ENCODE measurements around the gene ADRA2C. TPM values are rescaled to one million over a fixed set of nuclear protein-coding genes. Genes with fewer than 3 reads are reported as not detected.

The ADRA2C gene
- total and polyA plus RNA-seq, 2 of the 13 experiments (the other 11 are each of a cell fraction or from before 2014, with no cell fraction given): 15.4 to 69.7 TPM

- no peak for TF ChIP-seq ZSCAN5A (CRISPR knock-in tag; IDR thresholded peaks at IDR 0.05; ENCODE audit: borderline replicate concordance)
- TF ChIP-seq, protein P1, sequence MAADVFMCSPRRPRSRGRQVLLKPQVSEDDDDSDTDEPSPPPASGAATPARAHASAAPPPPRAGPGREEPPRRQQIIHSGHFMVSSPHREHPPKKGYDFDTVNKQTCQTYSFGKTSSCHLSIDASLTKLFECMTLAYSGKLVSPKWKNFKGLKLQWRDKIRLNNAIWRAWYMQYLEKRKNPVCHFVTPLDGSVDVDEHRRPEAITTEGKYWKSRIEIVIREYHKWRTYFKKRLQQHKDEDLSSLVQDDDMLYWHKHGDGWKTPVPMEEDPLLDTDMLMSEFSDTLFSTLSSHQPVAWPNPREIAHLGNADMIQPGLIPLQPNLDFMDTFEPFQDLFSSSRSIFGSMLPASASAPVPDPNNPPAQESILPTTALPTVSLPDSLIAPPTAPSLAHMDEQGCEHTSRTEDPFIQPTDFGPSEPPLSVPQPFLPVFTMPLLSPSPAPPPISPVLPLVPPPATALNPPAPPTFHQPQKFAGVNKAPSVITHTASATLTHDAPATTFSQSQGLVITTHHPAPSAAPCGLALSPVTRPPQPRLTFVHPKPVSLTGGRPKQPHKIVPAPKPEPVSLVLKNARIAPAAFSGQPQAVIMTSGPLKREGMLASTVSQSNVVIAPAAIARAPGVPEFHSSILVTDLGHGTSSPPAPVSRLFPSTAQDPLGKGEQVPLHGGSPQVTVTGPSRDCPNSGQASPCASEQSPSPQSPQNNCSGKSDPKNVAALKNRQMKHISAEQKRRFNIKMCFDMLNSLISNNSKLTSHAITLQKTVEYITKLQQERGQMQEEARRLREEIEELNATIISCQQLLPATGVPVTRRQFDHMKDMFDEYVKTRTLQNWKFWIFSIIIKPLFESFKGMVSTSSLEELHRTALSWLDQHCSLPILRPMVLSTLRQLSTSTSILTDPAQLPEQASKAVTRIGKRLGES (CRISPR knock-in tag; IDR thresholded peaks at IDR 0.05; ENCODE audit: borderline replicate concordance): no peak
- TF ChIP-seq ZNF234 (CRISPR knock-in tag; conservative IDR thresholded peaks at IDR 0.05): no peak
- no peak for TF ChIP-seq ZNF121 (CRISPR knock-in tag; IDR thresholded peaks at IDR 0.05)
- no peak for TF ChIP-seq ZNF740 (CRISPR knock-in tag; IDR thresholded peaks at IDR 0.05)
- TF ChIP-seq JUNB (CRISPR knock-in tag; IDR thresholded peaks at IDR 0.05; ENCODE audit: borderline replicate concordance): no peak
- TF ChIP-seq, protein P2, sequence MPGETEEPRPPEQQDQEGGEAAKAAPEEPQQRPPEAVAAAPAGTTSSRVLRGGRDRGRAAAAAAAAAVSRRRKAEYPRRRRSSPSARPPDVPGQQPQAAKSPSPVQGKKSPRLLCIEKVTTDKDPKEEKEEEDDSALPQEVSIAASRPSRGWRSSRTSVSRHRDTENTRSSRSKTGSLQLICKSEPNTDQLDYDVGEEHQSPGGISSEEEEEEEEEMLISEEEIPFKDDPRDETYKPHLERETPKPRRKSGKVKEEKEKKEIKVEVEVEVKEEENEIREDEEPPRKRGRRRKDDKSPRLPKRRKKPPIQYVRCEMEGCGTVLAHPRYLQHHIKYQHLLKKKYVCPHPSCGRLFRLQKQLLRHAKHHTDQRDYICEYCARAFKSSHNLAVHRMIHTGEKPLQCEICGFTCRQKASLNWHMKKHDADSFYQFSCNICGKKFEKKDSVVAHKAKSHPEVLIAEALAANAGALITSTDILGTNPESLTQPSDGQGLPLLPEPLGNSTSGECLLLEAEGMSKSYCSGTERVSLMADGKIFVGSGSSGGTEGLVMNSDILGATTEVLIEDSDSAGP (CRISPR knock-in tag; IDR thresholded peaks at IDR 0.05; ENCODE audit: borderline replicate concordance): peak; percentile 13; the same call in 1 of the 2 replicates
- TF ChIP-seq KDM6A (CRISPR knock-in tag; IDR thresholded peaks at IDR 0.05; ENCODE audit: low read depth): no peak
- no peak for TF ChIP-seq ZBTB8A (CRISPR knock-in tag; IDR thresholded peaks at IDR 0.05; ENCODE audit: borderline replicate concordance, low read depth)
- no peak for TF ChIP-seq REST (IDR thresholded peaks at IDR 0.05; ENCODE audit: borderline replicate concordance in 1 of 2, low read depth in 1 of 2, low read length in 2 of 2)
- no peak for TF ChIP-seq ZSCAN21 (CRISPR knock-in tag; IDR thresholded peaks at IDR 0.05; ENCODE audit: borderline replicate concordance)
- TF ChIP-seq, protein P3, sequence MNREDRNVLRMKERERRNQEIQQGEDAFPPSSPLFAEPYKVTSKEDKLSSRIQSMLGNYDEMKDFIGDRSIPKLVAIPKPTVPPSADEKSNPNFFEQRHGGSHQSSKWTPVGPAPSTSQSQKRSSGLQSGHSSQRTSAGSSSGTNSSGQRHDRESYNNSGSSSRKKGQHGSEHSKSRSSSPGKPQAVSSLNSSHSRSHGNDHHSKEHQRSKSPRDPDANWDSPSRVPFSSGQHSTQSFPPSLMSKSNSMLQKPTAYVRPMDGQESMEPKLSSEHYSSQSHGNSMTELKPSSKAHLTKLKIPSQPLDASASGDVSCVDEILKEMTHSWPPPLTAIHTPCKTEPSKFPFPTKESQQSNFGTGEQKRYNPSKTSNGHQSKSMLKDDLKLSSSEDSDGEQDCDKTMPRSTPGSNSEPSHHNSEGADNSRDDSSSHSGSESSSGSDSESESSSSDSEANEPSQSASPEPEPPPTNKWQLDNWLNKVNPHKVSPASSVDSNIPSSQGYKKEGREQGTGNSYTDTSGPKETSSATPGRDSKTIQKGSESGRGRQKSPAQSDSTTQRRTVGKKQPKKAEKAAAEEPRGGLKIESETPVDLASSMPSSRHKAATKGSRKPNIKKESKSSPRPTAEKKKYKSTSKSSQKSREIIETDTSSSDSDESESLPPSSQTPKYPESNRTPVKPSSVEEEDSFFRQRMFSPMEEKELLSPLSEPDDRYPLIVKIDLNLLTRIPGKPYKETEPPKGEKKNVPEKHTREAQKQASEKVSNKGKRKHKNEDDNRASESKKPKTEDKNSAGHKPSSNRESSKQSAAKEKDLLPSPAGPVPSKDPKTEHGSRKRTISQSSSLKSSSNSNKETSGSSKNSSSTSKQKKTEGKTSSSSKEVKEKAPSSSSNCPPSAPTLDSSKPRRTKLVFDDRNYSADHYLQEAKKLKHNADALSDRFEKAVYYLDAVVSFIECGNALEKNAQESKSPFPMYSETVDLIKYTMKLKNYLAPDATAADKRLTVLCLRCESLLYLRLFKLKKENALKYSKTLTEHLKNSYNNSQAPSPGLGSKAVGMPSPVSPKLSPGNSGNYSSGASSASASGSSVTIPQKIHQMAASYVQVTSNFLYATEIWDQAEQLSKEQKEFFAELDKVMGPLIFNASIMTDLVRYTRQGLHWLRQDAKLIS (CRISPR knock-in tag; IDR thresholded peaks at IDR 0.05): no peak
Measured at GRCh38 chr4:3781997-3782930, 16.1 kb downstream of the ADRA2C start (continued).

Measured in HepG2 (cell line).